MG63 (cell line): ENCODE data around the gene DDR1. TPM values are rescaled to one million over a fixed set of nuclear protein-coding genes. Genes with fewer than 3 reads are reported as not detected.
"Not testable (repeated sequence)": the region's sequence is repeated elsewhere in the genome, so short reads cannot be mapped to it uniquely, and the experiment has no call there.

Experiments
- DNase-seq: peaks from one replicate; pipeline ENCODE4 v3.0.0-alpha.2; 2020
- H3K27me3 ChIP-seq: fragments of 250-450 bp; sonication (Bioruptor Pico); 2 replicates; pipeline ENCODE4 v1.5.1; 2020; ENCODE audit warnings: mild to moderate bottlenecking, moderate library complexity
- H3K36me3 ChIP-seq: fragments of 250-450 bp; sonication (Bioruptor Pico); 2 replicates; pipeline ENCODE4 v1.5.1; 2020; ENCODE audit warnings: mild to moderate bottlenecking, moderate library complexity
- H3K4me3 ChIP-seq: fragments of 250-450 bp; sonication (Bioruptor Pico); 2 replicates; pipeline ENCODE4 v1.5.1; 2020; ENCODE audit warnings: mild to moderate bottlenecking, moderate library complexity
- H3K9me3 ChIP-seq: fragments of 250-450 bp; sonication (Bioruptor Pico); 2 replicates; pipeline ENCODE4 v1.5.1; 2020; ENCODE audit warnings: mild to moderate bottlenecking, moderate library complexity
- total RNA-seq: library from RNA; depleted of rRNA; stranded (reverse); fragments of >200 nt; shearing (Covaris generic); gene quantifications from 2 replicates; pipeline ENCODE4 v1.2.3, GENCODE V29; 2014; ENCODE audit warnings: low replicate concordance

The DDR1 gene
- total RNA-seq, 1 experiment from 2014 or later: 16.7 TPM

GRCh38 chr6:30917041-30917440 is 32.7 kb downstream of the DDR1 start:
- no peaks in the 10 kb centered on the region for H3K27me3 ChIP-seq
- H3K36me3 ChIP-seq: peaks cover 7% of the 10 kb centered on the region
- no peak overlapping the region for H3K4me3 ChIP-seq
- no peaks in the 10 kb centered on the region for H3K9me3 ChIP-seq
- DNase-seq: no peak

- Histone ChIP-seq H3K4me3 (no peak overlapping the region), H3K9me3 (no peaks in the 10 kb centered on the region), H3K36me3 (peaks cover 7% of the 10 kb centered on the region), H3K27me3 (no peaks in the 10 kb centered on the region)
- no peak for DNase-seq
Observed at GRCh38 chr6:30917487-30917886, 33.2 kb downstream of the DDR1 start.

GRCh38 chr6:30918670-30919069 is 34.4 kb downstream of the DDR1 start:
- Histone ChIP-seq H3K4me3 (no peak overlapping the region), H3K27me3 (no peaks in the 10 kb centered on the region), H3K36me3 (peaks cover 1% of the 10 kb centered on the region; the same call in 1 of the 2 replicates), H3K9me3 (no peaks in the 10 kb centered on the region)
- no peak for DNase-seq

- no peaks in the 10 kb centered on the region for H3K36me3 ChIP-seq
- H3K27me3 ChIP-seq: no peaks in the 10 kb centered on the region
- no peaks in the 10 kb centered on the region for H3K9me3 ChIP-seq
- DNase-seq: no peak
- no peak overlapping the region for H3K4me3 ChIP-seq
Observed at GRCh38 chr6:30922447-30922852, 38.1 kb downstream of the DDR1 start.

- DNase-seq: not testable (repeated sequence)
Observed at GRCh38 chr6:30924040-30924627, 39.8 kb downstream of the DDR1 start.

GRCh38 chr6:30926644-30927043 is 42.3 kb downstream of the DDR1 start:
- H3K9me3 ChIP-seq: no peaks in the 10 kb centered on the region
- H3K27me3 ChIP-seq: no peaks in the 10 kb centered on the region
- no peaks in the 10 kb centered on the region for H3K36me3 ChIP-seq
- no peak overlapping the region for H3K4me3 ChIP-seq
- peak; percentile 42 for DNase-seq

More at GRCh38 chr6:30924040-30924627, 39.8 kb downstream of the DDR1 start:
- H3K36me3 ChIP-seq, H3K4me3 ChIP-seq, H3K27me3 ChIP-seq, H3K9me3 ChIP-seq: not testable (repeated sequence)

GRCh38 chr6:30927080-30927479 is 42.8 kb downstream of the DDR1 start:
- H3K36me3 ChIP-seq, H3K27me3 ChIP-seq, DNase-seq, H3K9me3 ChIP-seq, H3K4me3 ChIP-seq: not testable (repeated sequence)

GRCh38 chr6:30928677-30929076 is 44.4 kb downstream of the DDR1 start:
- Histone ChIP-seq H3K27me3 (no peaks in the 10 kb centered on the region), H3K4me3 (no peak overlapping the region), H3K36me3 (no peaks in the 10 kb centered on the region), H3K9me3 (no peaks in the 10 kb centered on the region)
- no peak for DNase-seq

GRCh38 chr6:30930506-30930905 is 46.2 kb downstream of the DDR1 start:
- no peaks in the 10 kb centered on the region for H3K36me3 ChIP-seq
- no peaks in the 10 kb centered on the region for H3K27me3 ChIP-seq
- H3K4me3 ChIP-seq: no peak overlapping the region
- no peaks in the 10 kb centered on the region for H3K9me3 ChIP-seq
- DNase-seq: no peak

GRCh38 chr6:30931272-30931671 is 47.0 kb downstream of the DDR1 start:
- H3K9me3 ChIP-seq: no peaks in the 10 kb centered on the region
- DNase-seq: no peak
- no peak overlapping the region for H3K4me3 ChIP-seq
- H3K27me3 ChIP-seq: no peaks in the 10 kb centered on the region
- H3K36me3 ChIP-seq: no peaks in the 10 kb centered on the region

GRCh38 chr6:30931969-30932645 is 47.8 kb downstream of the DDR1 start, which contains the start of gene SFTA2:
Gene SFTA2 (minus strand): TSS chr6:30932170. CDS start chr6:30932096, 74 bp downstream.
- DNase-seq: no peak
- H3K36me3 ChIP-seq: no peaks in the 10 kb centered on the region
- H3K9me3 ChIP-seq: no peaks in the 10 kb centered on the region
- H3K27me3 ChIP-seq: no peaks in the 10 kb centered on the region
- no peak within 1 kb of the TSS for H3K4me3 ChIP-seq

GRCh38 chr6:30932665-30933365 is 48.5 kb downstream of the DDR1 start:
- H3K9me3 ChIP-seq: no peaks in the 10 kb centered on the region
- H3K27me3 ChIP-seq: no peaks in the 10 kb centered on the region
- H3K4me3 ChIP-seq: no peak overlapping the region
- DNase-seq: no peak
- no peaks in the 10 kb centered on the region for H3K36me3 ChIP-seq

GRCh38 chr6:30935018-30935417 is 50.7 kb downstream of the DDR1 start:
- H3K4me3 ChIP-seq: no peak overlapping the region
- H3K36me3 ChIP-seq: no peaks in the 10 kb centered on the region
- H3K9me3 ChIP-seq: no peaks in the 10 kb centered on the region
- no peaks in the 10 kb centered on the region for H3K27me3 ChIP-seq
- no peak for DNase-seq

GRCh38 chr6:30937265-30937664 is 52.9 kb downstream of the DDR1 start:
- H3K9me3 ChIP-seq: no peaks in the 10 kb centered on the region
- no peaks in the 10 kb centered on the region for H3K27me3 ChIP-seq
- no peak overlapping the region for H3K4me3 ChIP-seq
- DNase-seq: no peak
- no peaks in the 10 kb centered on the region for H3K36me3 ChIP-seq

- DNase-seq: no peak
- H3K9me3 ChIP-seq: no peaks in the 10 kb centered on the region
- H3K4me3 ChIP-seq: no peak overlapping the region
- H3K27me3 ChIP-seq: no peaks in the 10 kb centered on the region
- no peaks in the 10 kb centered on the region for H3K36me3 ChIP-seq
Observed at GRCh38 chr6:30938730-30939129, 54.4 kb downstream of the DDR1 start.

- no peaks in the 10 kb centered on the region for H3K36me3 ChIP-seq
- no peak overlapping the region for H3K4me3 ChIP-seq
- no peaks in the 10 kb centered on the region for H3K27me3 ChIP-seq
- H3K9me3 ChIP-seq: no peaks in the 10 kb centered on the region
- DNase-seq: no peak
Observed at GRCh38 chr6:30939473-30939872, 55.2 kb downstream of the DDR1 start.

GRCh38 chr6:30940361-30940986 is 56.2 kb downstream of the DDR1 start, which contains the start of gene MUCL3:
Gene MUCL3 (plus strand): TSS chr6:30940973. CDS start chr6:30941000, 27 bp downstream.
- no peak within 1 kb of the TSS for H3K4me3 ChIP-seq
- H3K27me3 ChIP-seq: no peaks in the 10 kb centered on the region
- H3K36me3 ChIP-seq: no peaks in the 10 kb centered on the region
- no peaks in the 10 kb centered on the region for H3K9me3 ChIP-seq
- no peak for DNase-seq
